Osteoblast (primary cell): Measurements from ENCODE around the gene PDCD10. TPM values are rescaled to one million over a fixed set of nuclear protein-coding genes. Genes with fewer than 3 reads are reported as not detected.

Experiments used
- DNase-seq: peaks from one replicate; pipeline ENCODE4 v3.0.0; 2011; ENCODE audit warnings: low spot score, mixed read lengths; ENCODE audit not compliant: insufficient read length; ENCODE audit errors: missing footprints
- H2AFZ ChIP-seq: 2 replicates; pipeline ENCODE4 v1.6.0; 2011; ENCODE audit warnings: mild to moderate bottlenecking, low read length
- H3K27ac ChIP-seq: 2 replicates; pipeline ENCODE4 v1.5.1; 2011; ENCODE audit warnings: mild to moderate bottlenecking, low read depth, low read length, moderate library complexity
- H3K27me3 ChIP-seq: 2 replicates; pipeline ENCODE4 v1.6.0; 2012; ENCODE audit warnings: mild to moderate bottlenecking, control low read depth, inconsistent platforms, low read length, moderate library complexity; ENCODE audit not compliant: insufficient read depth
- H3K36me3 ChIP-seq: 2 replicates; pipeline ENCODE4 v1.5.1; 2011; ENCODE audit warnings: mild to moderate bottlenecking, low read length, control low read depth, moderate library complexity; ENCODE audit not compliant: insufficient read depth
- H3K4me1 ChIP-seq: 2 replicates; pipeline ENCODE4 v1.5.1; 2011; ENCODE audit warnings: mild to moderate bottlenecking, low read length, control low read depth, moderate library complexity; ENCODE audit not compliant: insufficient read depth
- H3K4me2 ChIP-seq: 2 replicates; pipeline ENCODE4 v1.6.0; 2011; ENCODE audit warnings: mild to moderate bottlenecking, low read length; ENCODE audit not compliant: insufficient read depth
- H3K4me3 ChIP-seq: fragments of 200-600 bp; sonication (generic); 3 replicates; pipeline ENCODE4 v1.5.1; 2012; ENCODE audit warnings: mild to moderate bottlenecking, low read length, inconsistent platforms; ENCODE audit not compliant: insufficient read depth
- H3K79me2 ChIP-seq: 2 replicates; pipeline ENCODE4 v1.6.0; 2012; ENCODE audit warnings: mild to moderate bottlenecking, low read length, control low read depth, inconsistent platforms; ENCODE audit not compliant: insufficient read depth
- H3K9me3 ChIP-seq: 2 replicates; pipeline ENCODE4 v1.5.1; 2011; ENCODE audit warnings: low read depth, low read length, control low read depth
- H4K20me1 ChIP-seq: 2 replicates; pipeline ENCODE4 v1.6.0; 2012; ENCODE audit warnings: mild to moderate bottlenecking, low read length, control low read depth; ENCODE audit not compliant: insufficient read depth
- CTCF ChIP-seq: IDR thresholded peaks from 2 replicates; pipeline ENCODE4 v1.5.1; 2011; ENCODE audit warnings: mild to moderate bottlenecking, low read depth, low read length, moderate library complexity; ENCODE audit errors: extremely low read depth
- total RNA-seq: library from RNA; depleted of rRNA; stranded (reverse); fragments of >200 nt; gene quantifications from 2 replicates; pipeline ENCODE4 v1.2.3, GENCODE V29; 2012

PDCD10 gene
- total RNA-seq, 1 donor = 44.9 TPM

GRCh38 chr3:167731393-167731792 is 3.3 kb downstream of the PDCD10 start:
- Histone ChIP-seq H3K27ac (no peak overlapping the region), H3K4me2 (no peak overlapping the region), H2AFZ (no peak overlapping the region), H3K9me3 (no peaks in the 10 kb centered on the region), H3K4me1 (peaks cover 25% of the 10 kb centered on the region), H3K4me3 (no peak overlapping the region), H3K79me2 (peaks cover 83% of the 10 kb centered on the region), H4K20me1 (peaks cover 64% of the 10 kb centered on the region), H3K36me3 (no peaks in the 10 kb centered on the region), H3K27me3 (peaks cover 6% of the 10 kb centered on the region)
- no peak for TF ChIP-seq CTCF
- DNase-seq = no peak

GRCh38 chr3:167729591-167729990 is 5.1 kb downstream of the PDCD10 start:
- H2AFZ ChIP-seq = no peak overlapping the region
- no peaks in the 10 kb centered on the region for H3K9me3 ChIP-seq
- H4K20me1 ChIP-seq = peaks cover 71% of the 10 kb centered on the region
- no peaks in the 10 kb centered on the region for H3K27me3 ChIP-seq
- H3K27ac ChIP-seq = no peak overlapping the region
- H3K4me3 ChIP-seq = no peak overlapping the region
- peaks cover 18% of the 10 kb centered on the region for H3K4me1 ChIP-seq
- H3K4me2 ChIP-seq = no peak overlapping the region
- H3K79me2 ChIP-seq = peaks cover 99% of the 10 kb centered on the region
- DNase-seq = no peak
- no peaks in the 10 kb centered on the region for H3K36me3 ChIP-seq
- no peak for TF ChIP-seq CTCF

- no peaks in the 10 kb centered on the region for H3K27me3 ChIP-seq
- no peak for DNase-seq
- no peak overlapping the region for H3K4me3 ChIP-seq
- H4K20me1 ChIP-seq = peaks cover 71% of the 10 kb centered on the region
- no peak overlapping the region for H3K4me2 ChIP-seq
- H3K9me3 ChIP-seq = no peaks in the 10 kb centered on the region
- H2AFZ ChIP-seq = no peak overlapping the region
- no peak for TF ChIP-seq CTCF
- H3K79me2 ChIP-seq = peaks cover 99% of the 10 kb centered on the region
- peak overlapping the region; percentile 51 for H3K27ac ChIP-seq
- peaks cover 15% of the 10 kb centered on the region for H3K4me1 ChIP-seq
- H3K36me3 ChIP-seq = no peaks in the 10 kb centered on the region
Measured at GRCh38 chr3:167728632-167729323, 5.9 kb downstream of the PDCD10 start.

- Histone ChIP-seq H4K20me1 (peaks cover 68% of the 10 kb centered on the region), H3K4me1 (peaks cover 11% of the 10 kb centered on the region), H3K27ac (peak overlapping the region; percentile 51), H3K36me3 (no peaks in the 10 kb centered on the region), H3K9me3 (no peaks in the 10 kb centered on the region), H3K27me3 (no peaks in the 10 kb centered on the region), H3K79me2 (peaks cover 99% of the 10 kb centered on the region), H3K4me3 (no peak overlapping the region), H3K4me2 (peak overlapping the region; percentile 14), H2AFZ (no peak overlapping the region)
- peak; percentile 32 for DNase-seq
- no peak for TF ChIP-seq CTCF
Measured at GRCh38 chr3:167728176-167728575, 6.5 kb downstream of the PDCD10 start.
